LNCAP (cell line): ENCODE results near the gene PTPRN.

Source experiments
- CTCF ChIP-seq: fragments of 450-650 bp; IDR thresholded peaks from 2 replicates; pipeline ENCODE4 v1.5.1; 2017; ENCODE audit warnings: mild to moderate bottlenecking

The PTPRN gene

GRCh38 chr2:219289537-219290361 lies 19.5 kb downstream of the PTPRN start:
- no peak for TF ChIP-seq CTCF

- TF ChIP-seq CTCF, result no peak
These were observed 20.0 kb downstream of the PTPRN start for GRCh38 chr2:219289195-219289536.

- TF ChIP-seq CTCF, result no peak
These were observed 21.5 kb downstream of the PTPRN start for GRCh38 chr2:219287580-219288265.

GRCh38 chr2:219286436-219287115 lies 22.6 kb downstream of the PTPRN start:
- TF ChIP-seq CTCF, result no peak

- TF ChIP-seq CTCF, result no peak
These were observed 23.2 kb downstream of the PTPRN start for GRCh38 chr2:219285894-219286425.

GRCh38 chr2:219285373-219285735 lies 23.8 kb downstream of the PTPRN start:
- TF ChIP-seq CTCF, result no peak

GRCh38 chr2:219284501-219285372 lies 24.5 kb downstream of the PTPRN start:
- TF ChIP-seq CTCF, result no peak
